ELF-1 (cell line): Measurements from ENCODE around the gene MPL.
"Not testable (repeated sequence)": the region's sequence is repeated elsewhere in the genome, so short reads cannot be mapped to it uniquely, and the experiment has no call there.

ENCODE experiments used
- DNase-seq: peaks from one replicate; pipeline ENCODE4 v3.0.0-alpha.2; 2016; ENCODE audit warnings: low read depth, low spot score

MPL gene

DNA sequence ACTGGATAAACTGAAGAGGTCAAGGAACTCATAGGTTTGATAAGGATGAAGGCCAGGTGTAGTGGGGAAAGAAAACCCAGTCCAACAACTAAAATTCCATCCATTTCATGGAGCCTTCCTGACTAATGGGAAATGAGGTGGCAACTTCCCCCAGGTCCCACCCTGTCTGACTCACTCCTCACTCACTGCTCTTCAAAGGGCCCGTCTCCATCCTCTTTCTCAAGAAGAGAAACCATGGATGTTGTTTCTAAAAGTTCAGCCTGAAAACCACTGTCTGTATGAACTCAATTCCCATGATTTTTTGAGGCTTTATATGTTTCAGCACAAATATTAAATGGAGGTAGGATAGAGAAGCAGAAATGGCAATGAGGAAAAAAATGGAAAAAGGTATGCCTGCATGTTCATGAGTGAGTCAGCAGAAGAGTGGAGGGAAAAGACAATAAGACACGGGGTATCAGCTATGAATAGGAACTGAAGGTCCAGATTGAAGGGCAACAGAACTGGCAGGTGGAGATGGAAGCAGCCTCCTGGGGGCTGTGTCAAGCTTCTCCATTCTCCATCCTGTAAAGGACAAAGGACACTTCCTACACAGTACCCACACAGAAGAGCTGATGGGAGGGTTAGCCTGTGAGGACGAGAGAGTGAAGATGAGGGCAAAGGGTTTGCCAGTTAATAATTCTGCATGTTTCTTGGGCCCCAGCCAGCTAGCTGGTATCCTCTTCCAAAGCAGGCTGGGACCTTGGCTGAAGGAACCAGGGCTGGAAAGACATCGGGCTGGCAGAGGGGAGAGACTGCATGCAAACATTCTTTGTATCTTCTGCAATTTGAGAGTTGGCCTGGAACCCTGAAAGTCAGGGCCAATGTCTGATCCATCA, 35.7 kb downstream of the MPL start:
- DNase-seq = no peak

DNA sequence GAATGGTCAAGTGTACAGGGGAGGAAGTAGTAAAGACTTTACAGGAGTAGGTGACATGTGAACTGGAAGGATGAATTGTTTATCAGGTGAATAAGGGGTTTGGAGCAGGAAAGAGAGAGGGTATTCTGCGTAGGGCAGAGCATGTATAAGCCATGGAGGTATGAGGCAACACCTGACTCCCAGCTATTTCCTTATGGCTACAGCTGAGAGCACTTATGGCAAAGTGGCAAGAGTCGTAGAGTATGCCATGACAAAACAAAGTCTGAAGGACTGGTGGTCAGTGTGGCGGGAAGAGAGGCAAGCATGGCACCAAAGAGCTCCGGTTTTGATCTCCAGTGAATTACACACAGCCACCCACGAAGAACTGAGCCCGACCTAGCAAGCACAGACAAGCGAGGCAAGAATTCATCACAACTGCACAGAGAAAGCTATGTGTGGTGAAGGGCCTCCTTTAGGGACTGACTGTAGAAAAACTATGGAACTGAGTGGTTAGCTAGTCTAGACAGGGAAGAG, 39.2 kb downstream of the MPL start:
- DNase-seq = no peak

GRCh38 chr1:43377831-43378230, 40.2 kb downstream of the MPL start:
- no peak for DNase-seq

DNA sequence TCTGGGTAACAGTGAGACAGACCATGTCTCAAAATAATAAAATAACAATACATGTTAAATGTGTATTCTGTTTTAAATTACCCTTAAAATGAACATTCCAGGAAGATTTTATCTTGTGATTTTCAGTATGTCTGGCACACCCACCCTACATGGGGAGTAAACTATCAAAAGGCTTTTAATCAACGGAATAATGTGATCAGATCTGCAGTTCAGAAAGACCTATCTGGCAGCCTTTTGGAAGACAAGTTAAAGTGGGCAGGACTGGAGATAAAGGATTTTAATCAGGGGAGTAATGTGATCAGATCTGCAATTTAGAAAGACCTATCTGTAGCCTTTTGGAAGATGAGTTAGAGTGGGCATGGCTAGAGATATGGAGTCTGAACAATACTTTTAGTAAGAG, 41.9 kb downstream of the MPL start:
- no peak for DNase-seq

DNA sequence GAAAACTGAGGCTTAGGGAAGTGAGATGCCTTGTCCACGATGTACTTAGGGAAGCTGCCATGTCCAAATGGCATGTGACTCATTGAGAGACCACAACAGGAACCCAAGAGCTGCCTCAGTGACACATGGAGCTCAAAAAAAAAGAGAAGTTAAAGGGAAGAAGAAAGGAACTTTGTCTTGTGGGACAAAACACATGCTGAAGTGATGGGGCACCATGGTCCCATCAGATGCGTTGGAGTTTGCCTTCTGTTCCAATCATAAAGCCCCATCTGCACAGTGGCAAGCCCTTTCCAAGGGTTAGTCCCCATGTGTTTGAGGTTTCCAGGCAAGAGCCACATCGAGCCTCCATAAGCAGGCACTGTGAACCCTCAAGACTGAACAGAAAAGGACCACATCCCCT, 44.0 kb downstream of the MPL start:
- no peak for DNase-seq

- no peak for DNase-seq
Observed at GRCh38 chr1:43382027-43382779, 44.6 kb downstream of the MPL start.

DNA sequence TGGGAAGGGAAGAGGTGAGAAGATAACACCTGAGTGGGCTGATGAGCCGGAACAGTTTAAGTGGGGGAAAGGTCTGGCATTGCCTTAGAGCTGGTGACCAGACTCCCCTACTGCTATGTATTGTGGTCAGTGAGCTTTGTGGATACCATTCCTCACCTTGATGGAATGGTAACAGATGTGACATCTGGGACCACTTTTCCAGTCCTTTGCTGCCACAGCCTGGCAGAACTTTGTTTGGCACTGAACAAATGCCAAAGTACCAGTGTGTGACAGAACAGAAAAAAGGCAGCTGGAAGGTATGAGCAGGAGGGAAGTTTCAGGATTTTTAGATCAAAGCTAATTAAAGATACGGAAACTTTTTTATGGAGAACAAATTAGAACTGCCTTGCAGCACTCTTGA, 45.8 kb downstream of the MPL start:
- no peak for DNase-seq

GRCh38 chr1:43386676-43387075, 49.1 kb downstream of the MPL start:
- DNase-seq = no peak

DNA sequence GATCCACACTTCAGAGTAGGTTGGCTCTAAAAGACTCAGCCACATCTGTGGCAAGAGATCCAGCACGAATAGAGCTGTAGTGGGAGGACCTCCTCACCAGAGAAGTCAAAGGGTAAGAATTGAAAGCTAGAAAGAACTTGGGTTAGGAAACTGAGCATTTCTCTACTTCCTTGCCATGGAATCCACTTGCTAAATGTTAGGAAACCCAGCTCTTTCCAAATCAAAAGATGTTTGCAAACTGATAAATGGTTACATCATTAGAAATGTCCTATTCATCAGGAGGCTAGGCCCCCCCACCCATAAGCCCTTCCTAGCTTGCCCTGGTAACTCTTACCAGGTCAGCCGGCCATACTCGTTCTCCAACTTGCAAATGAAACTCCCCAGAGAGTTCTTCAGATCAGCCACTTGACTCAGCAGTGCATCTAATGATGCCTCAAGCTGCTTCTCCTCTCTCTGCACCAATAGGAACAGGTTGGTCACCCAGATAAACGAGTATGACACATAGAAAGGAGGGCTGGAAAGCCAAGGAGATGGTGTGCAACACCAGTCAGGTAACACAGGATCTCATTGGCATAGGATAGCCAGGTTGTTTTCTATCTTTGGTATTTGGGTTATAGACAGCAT, 50.5 kb downstream of the MPL start:
- DNase-seq = peak; percentile 13

GRCh38 chr1:43388613-43389012, 51.0 kb downstream of the MPL start:
- no peak for DNase-seq

- DNase-seq = peak; percentile 99
Observed at GRCh38 chr1:43389326-43390313, 52.0 kb downstream of the MPL start, which contains the start of the genes MED8 and SZT2. Gene MED8 (minus strand): TSS chr1:43389800. CDS start chr1:43389764, 36 bp downstream. Gene SZT2 (plus strand): TSS chr1:43389899. CDS start chr1:43389969, 70 bp downstream.

- no peak for DNase-seq
Observed at GRCh38 chr1:43392702-43393101, 55.1 kb downstream of the MPL start.

DNA sequence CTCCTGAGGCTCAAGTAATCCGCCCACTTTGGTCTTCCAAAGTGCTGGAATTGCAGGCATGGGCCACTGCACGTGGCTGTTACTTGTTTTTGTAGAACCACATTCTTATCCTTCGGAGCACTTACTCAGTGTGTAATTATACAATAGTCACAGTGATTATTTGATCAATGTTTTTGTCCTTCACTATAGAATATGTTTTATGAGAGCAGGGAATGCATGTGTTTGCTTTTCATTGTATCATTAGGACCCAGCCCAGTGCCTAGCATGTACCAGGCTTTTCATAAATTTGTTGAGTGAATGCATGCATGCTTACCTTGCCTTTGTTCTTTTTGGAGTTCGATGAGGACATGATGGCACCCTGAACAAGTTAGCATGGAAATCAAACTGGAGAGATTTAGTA, 57.9 kb downstream of the MPL start:
- no peak for DNase-seq

DNA sequence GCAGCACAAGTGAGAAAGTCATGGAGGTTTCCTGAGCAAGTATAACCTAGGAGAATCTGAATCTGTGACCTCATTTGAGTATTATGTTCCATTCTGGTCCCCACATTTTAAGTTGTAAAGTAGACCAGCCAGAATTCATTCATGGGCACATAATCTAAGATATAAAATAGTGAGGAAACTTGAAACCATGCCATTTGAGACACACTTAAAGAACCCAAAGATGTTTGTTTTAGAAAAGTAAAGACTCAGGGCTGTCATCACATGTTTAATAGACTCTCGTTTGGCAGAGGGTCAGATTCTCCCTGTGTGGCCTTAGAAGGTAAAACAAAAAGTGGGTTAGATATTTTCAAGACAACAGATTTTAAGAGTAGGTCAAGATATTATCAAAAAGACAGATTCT, 58.4 kb downstream of the MPL start:
- DNase-seq = no peak

GRCh38 chr1:43398227-43398626, 60.6 kb downstream of the MPL start:
- DNase-seq = no peak

- DNase-seq = not testable (repeated sequence)
Observed at GRCh38 chr1:43400441-43400840, 62.8 kb downstream of the MPL start.

GRCh38 chr1:43402089-43402865, 64.7 kb downstream of the MPL start:
- DNase-seq = no peak
